Myocyte (in vitro differentiated cells): ENCODE data around the gene YIF1A. TPM values are rescaled to one million over a fixed set of nuclear protein-coding genes. Genes with fewer than 3 reads are reported as not detected.
A peak's percentile ranks its signal among the peaks of the same experiment; 100 is the strongest.
"Not testable (repeated sequence)": the region's sequence is repeated elsewhere in the genome, so short reads cannot be mapped to it uniquely, and the experiment has no call there.

Experiments
- DNase-seq: peaks from one replicate; pipeline ENCODE4 v3.0.0-alpha.2; 2012; ENCODE audit warnings: low read depth
- total RNA-seq: library from RNA; depleted of rRNA; stranded (reverse); fragments of >200 nt; gene quantifications from 2 replicates; pipeline ENCODE4 v1.2.3, GENCODE V29; 2014

YIF1A gene
- total RNA-seq, 1 donor from 2014 or later: 165 TPM

- DNase-seq: peak; percentile 92
These were observed 23.1 kb upstream of the YIF1A start for GRCh38 chr11:66311965-66312548.

- no peak for DNase-seq
These were observed 22.6 kb upstream of the YIF1A start for GRCh38 chr11:66311470-66311964.

- not testable (repeated sequence) for DNase-seq
These were observed 22.0 kb upstream of the YIF1A start for GRCh38 chr11:66310803-66311440.

GRCh38 chr11:66310324-66310723, 21.4 kb upstream of the YIF1A start:
- DNase-seq: no peak

GRCh38 chr11:66309475-66309874, 20.5 kb upstream of the YIF1A start:
- DNase-seq: no peak

GRCh38 chr11:66302656-66303055, 13.7 kb upstream of the YIF1A start:
- DNase-seq: no peak

- DNase-seq: no peak
These were observed 10.2 kb upstream of the YIF1A start for GRCh38 chr11:66299186-66299585.

- no peak for DNase-seq
These were observed 8.7 kb upstream of the YIF1A start for GRCh38 chr11:66297610-66298009.

- DNase-seq: no peak
These were observed 6.0 kb upstream of the YIF1A start for GRCh38 chr11:66294626-66295620.

GRCh38 chr11:66293777-66294625, 5.1 kb upstream of the YIF1A start:
- no peak for DNase-seq

- DNase-seq: no peak
These were observed 4.4 kb upstream of the YIF1A start for GRCh38 chr11:66293352-66293751.

- DNase-seq: no peak
These were observed 3.8 kb upstream of the YIF1A start for GRCh38 chr11:66292543-66293332.

- no peak for DNase-seq
These were observed 3.0 kb upstream of the YIF1A start, which contains the start of gene TMEM151A for GRCh38 chr11:66291706-66292542. TSS of gene TMEM151A (plus strand) at chr11:66291894. CDS start at chr11:66292014, 120 bp downstream.

GRCh38 chr11:66291303-66291705, 2.4 kb upstream of the YIF1A start:
- DNase-seq: no peak

GRCh38 chr11:66290330-66290621, 1.3 kb upstream of the YIF1A start:
- DNase-seq: no peak

GRCh38 chr11:66289548-66290329, 796 bp upstream of the YIF1A start:
- peak; percentile 78 for DNase-seq

GRCh38 chr11:66287889-66288670, 863 bp downstream of the YIF1A start:
- peak; percentile 50 for DNase-seq
